HEK293 (cell line): ENCODE data around the gene LDB1.

Source experiments
- KLF1 ChIP-seq: fragments of 450-650 bp; formaldehyde crosslinking; IDR thresholded peaks from 2 replicates; pipeline ENCODE4 v1.5.1; 2016; ENCODE audit warnings: missing biosample characterization, missing genetic modification characterization
- OSR2 ChIP-seq: fragments of 450-650 bp; formaldehyde crosslinking; IDR thresholded peaks from 2 replicates; pipeline ENCODE4 v1.5.1; 2016; ENCODE audit warnings: missing biosample characterization, missing genetic modification characterization
- SP7 ChIP-seq: fragments of 450-650 bp; formaldehyde crosslinking; IDR thresholded peaks from 2 replicates; pipeline ENCODE4 v1.5.1; 2016; ENCODE audit warnings: missing biosample characterization, missing genetic modification characterization
- WT1 ChIP-seq: fragments of 450-650 bp; formaldehyde crosslinking; IDR thresholded peaks from 2 replicates; pipeline ENCODE4 v1.5.1; 2016; ENCODE audit warnings: missing biosample characterization, missing genetic modification characterization
- ZBTB10 ChIP-seq: fragments of 450-650 bp; formaldehyde crosslinking; IDR thresholded peaks from 2 replicates; pipeline ENCODE4 v1.5.1; 2016; ENCODE audit warnings: missing biosample characterization, missing genetic modification characterization
- ZBTB8A ChIP-seq: fragments of 450-650 bp; formaldehyde crosslinking; IDR thresholded peaks from 2 replicates; pipeline ENCODE4 v1.5.1; 2016; ENCODE audit warnings: missing biosample characterization, missing genetic modification characterization
- ZFP69B ChIP-seq: fragments of 450-650 bp; formaldehyde crosslinking; IDR thresholded peaks from 2 replicates; pipeline ENCODE4 v1.5.1; 2016; ENCODE audit warnings: missing biosample characterization, missing genetic modification characterization
- ZNF121 ChIP-seq: fragments of 450-650 bp; formaldehyde crosslinking; IDR thresholded peaks from 2 replicates; pipeline ENCODE4 v1.5.1; 2016; ENCODE audit warnings: missing biosample characterization, missing genetic modification characterization
- ZNF280C ChIP-seq: fragments of 450-650 bp; formaldehyde crosslinking; IDR thresholded peaks from 2 replicates; pipeline ENCODE4 v1.5.1; 2016; ENCODE audit warnings: missing biosample characterization, missing genetic modification characterization
- ZNF37A ChIP-seq: fragments of 450-650 bp; IDR thresholded peaks from 2 replicates; pipeline ENCODE4 v1.5.1; 2018; ENCODE audit warnings: missing biosample characterization, missing genetic modification characterization
- ZNF423 ChIP-seq: fragments of 450-650 bp; formaldehyde crosslinking; IDR thresholded peaks from 2 replicates; pipeline ENCODE4 v1.5.1; 2016; ENCODE audit warnings: missing biosample characterization, missing genetic modification characterization
- ZNF514 ChIP-seq: fragments of 450-650 bp; formaldehyde crosslinking; IDR thresholded peaks from 2 replicates; pipeline ENCODE4 v1.5.1; 2016; ENCODE audit warnings: missing biosample characterization, missing genetic modification characterization
- ZNF548 ChIP-seq: fragments of 450-650 bp; formaldehyde crosslinking; IDR thresholded peaks from 2 replicates; pipeline ENCODE4 v1.5.1; 2016; ENCODE audit warnings: missing biosample characterization, missing genetic modification characterization
- ZNF555 ChIP-seq: fragments of 450-650 bp; formaldehyde crosslinking; conservative IDR thresholded peaks from 2 replicates; pipeline ENCODE4 v1.5.1; 2017; ENCODE audit warnings: missing biosample characterization, mild to moderate bottlenecking, missing genetic modification characterization, inconsistent platforms
- ZNF623 ChIP-seq: fragments of 450-650 bp; formaldehyde crosslinking; IDR thresholded peaks from 2 replicates; pipeline ENCODE4 v1.5.1; 2016; ENCODE audit warnings: missing biosample characterization, missing genetic modification characterization
- ZNF626 ChIP-seq: fragments of 450-650 bp; sonication (Bioruptor Pico); formaldehyde crosslinking; IDR thresholded peaks from 2 replicates; pipeline ENCODE4 v1.5.1; 2018; ENCODE audit warnings: missing biosample characterization, missing genetic modification characterization, inconsistent platforms
- ZSCAN18 ChIP-seq: fragments of 450-650 bp; formaldehyde crosslinking; IDR thresholded peaks from 2 replicates; pipeline ENCODE4 v1.5.1; 2016; ENCODE audit warnings: missing biosample characterization, missing genetic modification characterization
- ZSCAN5A ChIP-seq: fragments of 450-650 bp; formaldehyde crosslinking; IDR thresholded peaks from 2 replicates; pipeline ENCODE4 v1.5.1; 2016; ENCODE audit warnings: missing biosample characterization, missing genetic modification characterization
- TF ChIP-seq, protein P1 (sequence below): fragments of 450-650 bp; formaldehyde crosslinking; IDR thresholded peaks from 2 replicates; pipeline ENCODE4 v1.5.1; 2016; ENCODE audit warnings: missing biosample characterization, missing genetic modification characterization

The LDB1 gene

DNA sequence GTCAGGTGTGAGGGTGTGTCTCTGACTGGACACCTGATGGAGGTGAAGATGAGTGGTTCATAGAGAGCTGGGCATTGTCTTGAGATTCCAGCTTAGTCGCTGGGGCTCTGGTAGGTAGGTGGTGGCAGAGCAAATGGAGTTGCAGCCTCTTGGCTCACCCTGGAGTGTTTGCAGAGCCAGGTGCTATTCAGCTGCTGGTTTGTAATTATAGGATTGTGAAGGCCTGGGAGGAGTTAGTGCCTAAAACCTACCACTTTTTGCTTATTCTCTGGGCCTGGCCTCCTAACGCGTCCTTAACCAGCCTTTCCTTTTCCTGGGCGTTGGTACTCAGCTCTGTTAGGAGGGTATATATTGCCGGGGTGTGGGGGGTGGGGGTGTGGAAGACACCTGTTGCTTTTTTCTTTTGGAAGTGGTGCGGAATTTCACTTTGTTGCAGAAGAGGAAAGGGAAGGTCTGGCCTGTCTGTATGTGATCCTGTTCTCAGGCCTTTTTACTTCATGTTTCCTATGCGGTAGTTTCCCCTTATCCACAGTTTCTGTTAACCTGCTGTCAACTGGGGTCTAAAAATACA, 15.9 kb upstream of the LDB1 start (continued):
- no peak for TF ChIP-seq ZNF280C (tag by site-specific recombination)
- no peak for TF ChIP-seq ZNF623 (tag by site-specific recombination)
- TF ChIP-seq ZSCAN18 (tag by site-specific recombination): no peak
- TF ChIP-seq ZNF548 (tag by site-specific recombination): no peak
- TF ChIP-seq ZBTB8A (tag by site-specific recombination): no peak
- no peak for TF ChIP-seq ZNF626 (tag by site-specific recombination)
- TF ChIP-seq ZNF121 (tag by site-specific recombination): no peak
- TF ChIP-seq, protein P1, sequence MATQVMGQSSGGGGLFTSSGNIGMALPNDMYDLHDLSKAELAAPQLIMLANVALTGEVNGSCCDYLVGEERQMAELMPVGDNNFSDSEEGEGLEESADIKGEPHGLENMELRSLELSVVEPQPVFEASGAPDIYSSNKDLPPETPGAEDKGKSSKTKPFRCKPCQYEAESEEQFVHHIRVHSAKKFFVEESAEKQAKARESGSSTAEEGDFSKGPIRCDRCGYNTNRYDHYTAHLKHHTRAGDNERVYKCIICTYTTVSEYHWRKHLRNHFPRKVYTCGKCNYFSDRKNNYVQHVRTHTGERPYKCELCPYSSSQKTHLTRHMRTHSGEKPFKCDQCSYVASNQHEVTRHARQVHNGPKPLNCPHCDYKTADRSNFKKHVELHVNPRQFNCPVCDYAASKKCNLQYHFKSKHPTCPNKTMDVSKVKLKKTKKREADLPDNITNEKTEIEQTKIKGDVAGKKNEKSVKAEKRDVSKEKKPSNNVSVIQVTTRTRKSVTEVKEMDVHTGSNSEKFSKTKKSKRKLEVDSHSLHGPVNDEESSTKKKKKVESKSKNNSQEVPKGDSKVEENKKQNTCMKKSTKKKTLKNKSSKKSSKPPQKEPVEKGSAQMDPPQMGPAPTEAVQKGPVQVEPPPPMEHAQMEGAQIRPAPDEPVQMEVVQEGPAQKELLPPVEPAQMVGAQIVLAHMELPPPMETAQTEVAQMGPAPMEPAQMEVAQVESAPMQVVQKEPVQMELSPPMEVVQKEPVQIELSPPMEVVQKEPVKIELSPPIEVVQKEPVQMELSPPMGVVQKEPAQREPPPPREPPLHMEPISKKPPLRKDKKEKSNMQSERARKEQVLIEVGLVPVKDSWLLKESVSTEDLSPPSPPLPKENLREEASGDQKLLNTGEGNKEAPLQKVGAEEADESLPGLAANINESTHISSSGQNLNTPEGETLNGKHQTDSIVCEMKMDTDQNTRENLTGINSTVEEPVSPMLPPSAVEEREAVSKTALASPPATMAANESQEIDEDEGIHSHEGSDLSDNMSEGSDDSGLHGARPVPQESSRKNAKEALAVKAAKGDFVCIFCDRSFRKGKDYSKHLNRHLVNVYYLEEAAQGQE: no peak
- TF ChIP-seq ZNF423: no peak
- no peak for TF ChIP-seq ZNF514
- no peak for TF ChIP-seq ZFP69B (tag by site-specific recombination)
- TF ChIP-seq ZNF37A (tag by site-specific recombination): no peak
- TF ChIP-seq KLF1 (tag by site-specific recombination): 0 out of 2 replicates have a peak, but pooled peaks have one; percentile 23
- TF ChIP-seq ZBTB10: no peak
- TF ChIP-seq ZSCAN5A (tag by site-specific recombination): no peak
- TF ChIP-seq ZNF555 (tag by site-specific recombination): no peak
- TF ChIP-seq OSR2 (tag by site-specific recombination): no peak
- TF ChIP-seq WT1: no peak
- TF ChIP-seq SP7 (tag by site-specific recombination): peak; percentile 83
